SH-SY5Y (cell line): ENCODE results near the gene PDZD2.

Experiments
- GATA2 ChIP-seq: IDR thresholded peaks from 2 replicates; pipeline ENCODE4 v1.6.1; 2011; ENCODE audit warnings: mild to moderate bottlenecking, low read depth, low read length
- GATA3 ChIP-seq: IDR thresholded peaks from 2 replicates; pipeline ENCODE4 v1.6.1; 2011; ENCODE audit warnings: low read depth, mild to moderate bottlenecking, low read length, moderate library complexity

The PDZD2 gene

GRCh38 chr5:31860726-31861433 is 221.9 kb downstream of the PDZD2 start:
- TF ChIP-seq GATA3 (no peak), GATA2 (no peak)

DNA sequence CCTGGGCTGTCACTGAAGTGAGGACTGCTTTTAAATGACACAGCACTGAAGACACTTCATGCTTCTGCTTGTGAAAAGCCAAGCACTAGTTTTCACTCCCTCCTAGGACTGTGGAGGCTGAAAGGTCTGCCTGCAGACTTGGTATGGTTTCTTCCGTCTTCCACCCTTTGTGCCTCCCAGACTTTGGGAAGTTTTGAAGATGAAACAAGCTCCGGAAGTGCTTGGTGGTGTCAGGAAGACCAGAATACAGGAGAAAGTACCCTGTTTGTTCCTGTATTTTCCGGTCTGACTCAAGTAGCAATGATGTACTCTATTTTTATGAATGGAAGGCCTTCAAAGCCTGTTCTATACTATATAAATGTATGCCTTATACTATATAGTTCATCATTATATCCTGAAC is 222.7 kb downstream of the PDZD2 start:
- no peak for TF ChIP-seq GATA2
- TF ChIP-seq GATA3 = no peak

DNA sequence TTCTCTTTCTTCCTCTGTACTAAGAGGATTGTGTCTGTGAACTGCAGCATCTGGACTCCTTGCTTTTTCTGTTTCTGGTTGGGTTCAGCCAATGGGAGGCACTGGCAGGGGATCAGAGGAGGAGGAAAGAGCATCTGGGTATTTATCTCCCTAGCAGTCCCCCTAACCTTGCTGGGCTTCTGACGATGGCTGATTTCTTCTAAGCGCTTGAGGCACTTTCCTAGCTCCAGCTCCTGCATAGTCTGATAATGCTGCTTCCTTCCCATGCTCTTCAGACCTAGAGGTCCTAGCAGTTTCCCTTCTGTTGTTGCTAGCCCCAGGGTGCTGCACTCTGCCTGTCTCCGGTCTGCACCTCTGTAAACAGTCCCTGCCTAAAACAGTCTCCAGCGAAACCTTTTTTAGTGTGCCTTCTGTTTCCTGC is 225.1 kb downstream of the PDZD2 start:
- TF ChIP-seq GATA2 (peak; percentile 63), GATA3 (no peak)

DNA sequence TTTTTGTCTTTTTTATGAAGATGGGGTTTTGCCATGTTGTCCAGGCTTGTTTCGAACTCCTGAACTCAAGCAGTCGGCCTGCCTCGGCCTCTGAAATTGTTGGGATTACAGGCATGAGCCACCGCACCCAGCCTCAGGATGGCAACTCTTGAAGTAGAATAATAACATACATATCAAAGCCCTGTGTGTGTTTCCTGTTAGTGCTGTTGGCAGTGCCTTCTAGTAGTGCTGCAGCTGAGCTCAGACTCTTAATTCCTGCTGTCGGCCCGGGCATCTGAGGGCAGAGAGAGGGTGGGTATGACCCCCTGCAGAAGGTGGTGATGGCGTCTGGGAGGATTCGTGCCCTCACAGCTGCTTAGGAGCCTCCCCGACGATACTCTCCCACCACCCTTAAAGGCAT is 227.2 kb downstream of the PDZD2 start:
- TF ChIP-seq GATA2 = no peak
- TF ChIP-seq GATA3 = no peak

DNA sequence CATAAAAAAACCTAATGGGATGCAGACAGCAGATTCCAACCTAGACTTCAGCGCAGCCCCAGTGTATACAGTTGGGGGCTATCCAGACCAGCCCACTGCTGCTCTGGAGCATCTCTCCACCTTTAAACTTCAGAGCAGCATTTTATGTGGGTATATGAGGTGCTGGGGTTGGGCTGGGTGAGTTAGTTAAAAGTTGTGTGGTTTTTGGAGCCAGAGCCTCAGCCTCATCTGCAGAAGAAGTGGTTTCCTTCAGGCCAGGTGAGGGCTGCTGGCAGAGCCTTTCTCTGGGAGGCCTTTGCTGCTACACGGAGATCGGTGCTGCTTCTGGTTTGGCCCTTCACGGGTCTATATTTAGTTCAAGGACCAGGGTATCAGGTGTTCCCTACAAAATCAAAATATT is 228.3 kb downstream of the PDZD2 start:
- no peak for TF ChIP-seq GATA3
- TF ChIP-seq GATA2 = no peak

DNA sequence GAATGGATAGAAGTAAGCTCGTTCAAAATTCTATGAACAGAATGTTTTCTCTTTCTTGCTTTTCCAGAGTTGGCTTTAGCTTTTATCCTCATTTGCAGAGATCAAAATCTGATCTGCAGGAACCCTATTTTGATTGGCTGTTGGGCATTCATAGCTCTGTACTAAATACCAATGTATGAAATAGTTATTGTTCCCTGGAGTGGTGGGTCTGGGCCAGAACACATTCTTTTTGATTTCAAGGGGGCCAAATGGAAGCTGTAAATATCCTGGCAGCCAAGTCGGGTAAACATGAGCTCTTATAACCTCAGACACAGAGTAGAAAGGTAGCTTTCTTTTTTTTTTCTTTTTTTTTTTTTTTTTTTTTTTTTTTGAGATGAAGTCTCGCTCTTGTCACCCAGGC is 241.5 kb downstream of the PDZD2 start:
- TF ChIP-seq GATA3 = no peak
- TF ChIP-seq GATA2 = no peak

GRCh38 chr5:31884896-31885295 is 246.0 kb downstream of the PDZD2 start:
- TF ChIP-seq GATA2 (no peak), GATA3 (no peak)

- no peak for TF ChIP-seq GATA2
Observed at GRCh38 chr5:31886206-31886605, 247.3 kb downstream of the PDZD2 start.

DNA sequence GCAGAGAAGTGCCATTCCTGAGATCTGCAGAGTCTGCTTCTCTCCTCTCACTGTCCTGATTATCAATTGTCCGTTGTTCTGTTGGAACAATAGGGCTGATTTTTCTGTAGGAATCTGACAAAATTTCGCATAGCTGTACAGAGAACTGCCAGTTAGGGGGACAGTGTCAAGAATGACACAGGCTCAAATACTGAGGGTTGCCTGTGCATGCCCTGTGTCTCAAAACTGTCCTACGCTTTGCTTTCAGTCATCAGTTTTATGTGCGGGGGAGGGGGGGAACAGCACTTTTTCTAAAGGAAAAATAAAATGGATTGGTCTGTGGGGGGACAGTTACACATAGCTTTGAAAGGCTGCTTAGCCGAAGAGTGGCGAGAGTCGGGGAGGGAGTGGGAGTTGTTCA is 248.6 kb downstream of the PDZD2 start:
- TF ChIP-seq GATA2 (no peak), GATA3 (no peak)

- TF ChIP-seq GATA2 = no peak
- no peak for TF ChIP-seq GATA3
Observed at GRCh38 chr5:31888564-31888963, 249.6 kb downstream of the PDZD2 start.

DNA sequence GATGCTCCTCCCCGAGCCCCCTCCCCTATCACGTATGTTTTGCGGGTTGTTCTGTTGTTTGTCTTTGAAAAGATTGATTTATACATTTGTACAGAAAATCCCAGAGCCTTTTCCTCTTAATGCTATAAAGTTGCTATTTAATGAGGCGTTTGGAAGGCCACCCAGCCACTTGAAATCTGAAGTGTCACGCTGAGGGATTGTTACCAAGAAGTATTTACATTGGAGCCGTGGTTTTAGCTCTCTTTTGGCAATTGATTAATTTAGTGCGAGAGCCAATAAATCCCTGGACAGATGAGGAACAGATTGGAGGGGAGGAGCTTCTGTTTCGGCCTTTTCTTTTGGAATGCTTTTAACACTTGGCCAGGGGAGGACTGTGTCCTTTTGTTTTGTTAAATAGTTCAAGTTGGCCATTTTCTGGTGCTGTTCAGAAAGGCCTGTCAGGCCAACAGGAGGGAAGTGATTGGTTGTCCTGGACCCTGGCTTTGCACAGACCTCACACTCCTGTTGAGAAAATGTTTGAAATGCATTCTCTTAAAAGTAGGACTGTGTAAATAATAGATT is 250.2 kb downstream of the PDZD2 start:
- TF ChIP-seq GATA2 (no peak), GATA3 (no peak)

DNA sequence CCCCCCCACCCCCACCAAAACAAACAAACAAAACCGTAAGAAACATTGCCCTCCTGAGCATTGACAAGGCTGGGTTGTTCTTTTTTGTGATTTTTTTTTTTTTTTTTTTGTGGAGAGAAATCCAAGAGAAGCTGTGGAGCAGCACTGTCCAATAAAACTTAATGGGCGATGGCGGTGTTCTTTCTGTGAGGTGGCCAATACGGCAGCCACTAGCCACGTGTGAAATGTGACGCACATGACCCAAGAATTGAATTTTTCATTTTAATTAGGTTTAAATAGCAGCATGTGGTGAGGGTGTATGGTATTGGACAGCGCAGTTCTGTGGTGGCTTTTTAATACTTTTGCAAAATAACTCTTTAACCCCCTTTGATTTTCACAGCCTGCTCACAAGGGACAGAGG is 251.1 kb downstream of the PDZD2 start:
- TF ChIP-seq GATA3 = no peak
- no peak for TF ChIP-seq GATA2

DNA sequence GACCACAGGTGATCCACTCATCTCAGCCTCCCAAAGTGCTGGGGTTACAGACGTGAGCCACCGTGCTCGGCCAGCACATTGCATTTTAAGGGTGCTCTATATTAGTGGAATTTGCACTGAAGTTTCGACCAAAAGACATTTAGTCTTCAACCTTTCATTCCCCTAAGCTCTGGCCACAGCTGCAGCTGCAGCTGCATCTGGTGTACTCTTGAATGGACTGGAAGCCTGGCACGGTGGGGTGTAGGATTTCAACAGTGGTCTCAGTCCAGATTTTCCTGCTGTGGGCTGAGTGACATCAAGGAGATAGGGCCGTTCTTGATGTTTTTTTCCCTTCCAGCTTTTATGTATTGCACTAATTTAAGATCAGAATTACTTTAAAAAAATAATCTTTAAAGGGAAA is 255.2 kb downstream of the PDZD2 start:
- TF ChIP-seq GATA2 (no peak), GATA3 (no peak)

DNA sequence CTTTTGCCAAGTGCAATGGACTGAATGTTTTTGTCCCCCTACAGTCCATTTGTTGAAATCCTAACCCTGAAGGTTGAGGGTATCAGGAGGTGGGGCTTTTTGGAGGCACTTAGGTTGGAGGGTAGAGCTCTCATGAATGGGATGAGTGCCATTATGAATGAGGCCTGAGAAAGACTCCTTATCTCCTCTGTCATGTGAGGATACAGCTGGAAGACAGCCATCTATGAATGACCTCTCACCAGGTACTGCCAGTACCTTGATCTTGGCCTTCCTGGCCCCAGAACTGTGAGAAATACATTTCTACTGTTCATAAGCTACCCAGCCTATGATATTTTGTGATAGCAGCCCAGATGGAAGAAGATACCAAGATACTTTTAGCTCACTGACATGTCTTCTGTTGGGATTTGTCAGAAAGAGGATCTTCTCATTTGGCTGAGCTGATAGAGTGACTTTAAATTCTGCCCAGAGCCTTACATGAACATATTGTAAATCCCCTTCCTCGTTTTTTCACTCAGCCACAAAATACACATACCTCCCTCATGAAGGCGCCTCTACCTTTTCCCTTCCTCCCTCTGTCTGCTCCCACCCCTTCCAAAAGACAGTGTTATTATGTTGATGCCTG is 256.4 kb downstream of the PDZD2 start:
- TF ChIP-seq GATA3 = no peak
- no peak for TF ChIP-seq GATA2

DNA sequence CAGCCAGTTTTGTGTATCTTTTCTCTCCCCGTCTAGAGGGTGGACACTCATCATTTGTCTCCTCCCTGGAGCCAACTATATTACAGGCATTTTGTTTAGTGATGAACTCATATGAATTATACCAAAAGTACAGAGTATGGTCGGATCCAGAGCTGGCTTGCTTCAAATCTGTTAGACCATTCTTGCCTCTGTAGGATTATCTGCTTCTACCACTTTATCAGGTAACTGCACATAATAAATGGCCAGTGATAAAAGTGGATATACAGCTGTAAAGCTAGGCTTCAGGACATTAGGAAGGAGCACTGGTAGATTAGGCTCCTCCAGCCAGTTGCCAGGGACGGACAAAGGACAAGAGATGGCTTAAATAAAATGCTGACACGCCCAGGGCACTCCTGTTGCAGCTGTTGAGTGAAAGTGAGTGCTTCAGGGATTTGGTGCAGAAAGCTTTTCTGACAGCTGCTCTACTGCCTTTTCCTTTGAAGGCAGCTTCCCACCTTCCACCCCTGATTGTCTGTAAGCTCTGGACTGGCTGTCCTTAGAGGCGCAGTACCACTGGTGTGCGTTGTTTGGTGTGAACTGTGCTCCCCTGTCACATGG is 259.2 kb downstream of the PDZD2 start:
- TF ChIP-seq GATA3 = no peak
- no peak for TF ChIP-seq GATA2

DNA sequence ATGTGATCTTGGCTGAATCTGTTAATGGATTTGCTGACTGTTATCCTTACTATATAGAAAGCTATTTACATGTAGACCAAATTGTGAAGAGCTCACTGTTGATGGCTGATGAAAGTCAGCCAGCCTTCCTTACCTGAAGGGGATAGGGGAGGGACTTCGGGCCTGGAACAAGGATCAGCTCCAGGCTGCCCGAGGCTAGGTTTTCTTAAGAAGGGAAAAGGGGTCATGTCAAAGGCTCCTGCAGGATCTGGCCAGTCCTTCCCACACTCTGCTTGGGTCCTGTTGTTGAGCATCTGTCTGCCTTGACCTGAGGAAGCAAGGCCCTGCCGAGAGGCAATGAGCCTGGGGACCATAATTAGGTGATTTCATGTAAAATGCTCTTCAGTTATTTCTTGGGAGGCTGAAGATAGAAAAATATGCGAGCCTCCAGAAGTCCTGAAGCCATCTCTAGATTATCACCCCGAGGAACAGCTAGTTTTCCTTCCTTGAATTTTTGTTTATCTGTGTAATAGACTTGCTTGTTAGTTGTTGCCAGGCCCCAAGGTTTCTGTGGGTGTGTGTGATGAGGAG is 261.4 kb downstream of the PDZD2 start:
- TF ChIP-seq GATA3 (no peak), GATA2 (no peak)
